Hematopoietic multipotent progenitor cell (in vitro differentiated cells): ENCODE results near the gene MED4. TPM values are rescaled to one million over a fixed set of nuclear protein-coding genes. Genes with fewer than 3 reads are reported as not detected.

Experiments
- DNase-seq, 3 donors: peaks; one replicate each; pipeline ENCODE4 v3.0.0-alpha.2; 2011 to 2015; ENCODE audit warnings: low read depth in 2 of 3, low spot score in 2 of 3
- total RNA-seq: library from RNA; depleted of rRNA; stranded (reverse); fragments of >200 nt; gene quantifications from one replicate; pipeline ENCODE4 v1.2.3, GENCODE V29; 2012

Gene MED4, protein sequence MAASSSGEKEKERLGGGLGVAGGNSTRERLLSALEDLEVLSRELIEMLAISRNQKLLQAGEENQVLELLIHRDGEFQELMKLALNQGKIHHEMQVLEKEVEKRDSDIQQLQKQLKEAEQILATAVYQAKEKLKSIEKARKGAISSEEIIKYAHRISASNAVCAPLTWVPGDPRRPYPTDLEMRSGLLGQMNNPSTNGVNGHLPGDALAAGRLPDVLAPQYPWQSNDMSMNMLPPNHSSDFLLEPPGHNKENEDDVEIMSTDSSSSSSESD
- 20.5 TPM for total RNA-seq

DNA sequence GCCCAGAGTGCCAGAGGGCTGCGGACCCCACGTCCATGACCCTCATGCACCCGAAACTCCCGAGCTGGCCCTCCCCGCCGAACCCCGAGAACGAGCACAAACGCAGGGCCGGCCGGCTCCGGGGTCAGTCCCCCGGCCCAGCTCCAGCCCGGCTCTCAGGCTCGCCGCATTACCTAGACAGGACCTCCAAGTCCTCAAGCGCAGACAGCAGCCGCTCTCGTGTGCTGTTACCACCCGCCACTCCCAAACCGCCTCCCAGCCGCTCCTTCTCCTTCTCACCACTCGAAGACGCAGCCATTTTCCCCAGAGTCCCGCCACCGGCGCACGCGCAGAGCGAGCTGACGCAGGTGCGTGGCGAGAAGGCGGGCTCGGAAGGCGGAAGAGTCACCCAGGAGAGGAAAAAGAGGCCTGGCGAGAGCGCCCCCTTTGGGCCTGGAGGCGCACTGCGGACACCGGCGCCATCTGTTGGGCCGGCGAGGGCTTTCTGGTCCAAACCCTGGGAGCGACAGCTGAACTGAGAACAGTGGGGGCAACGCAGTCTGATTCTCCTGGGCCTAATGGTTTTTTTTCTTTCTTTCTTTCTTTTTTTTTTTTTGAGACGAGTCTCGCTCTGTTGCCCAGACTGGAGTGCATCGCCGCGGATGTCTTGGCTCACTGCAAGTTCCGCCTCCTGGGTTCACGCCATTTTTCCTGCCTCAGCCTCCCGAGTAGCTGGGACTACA, at the start of gene MED4:
TSS of gene MED4 (minus strand) at position 324 of the 722 bp plus-strand sequence. CDS start at position 298, 26 bp downstream.
- peak; percentile 96 to 98 (median 96) for DNase-seq

DNA sequence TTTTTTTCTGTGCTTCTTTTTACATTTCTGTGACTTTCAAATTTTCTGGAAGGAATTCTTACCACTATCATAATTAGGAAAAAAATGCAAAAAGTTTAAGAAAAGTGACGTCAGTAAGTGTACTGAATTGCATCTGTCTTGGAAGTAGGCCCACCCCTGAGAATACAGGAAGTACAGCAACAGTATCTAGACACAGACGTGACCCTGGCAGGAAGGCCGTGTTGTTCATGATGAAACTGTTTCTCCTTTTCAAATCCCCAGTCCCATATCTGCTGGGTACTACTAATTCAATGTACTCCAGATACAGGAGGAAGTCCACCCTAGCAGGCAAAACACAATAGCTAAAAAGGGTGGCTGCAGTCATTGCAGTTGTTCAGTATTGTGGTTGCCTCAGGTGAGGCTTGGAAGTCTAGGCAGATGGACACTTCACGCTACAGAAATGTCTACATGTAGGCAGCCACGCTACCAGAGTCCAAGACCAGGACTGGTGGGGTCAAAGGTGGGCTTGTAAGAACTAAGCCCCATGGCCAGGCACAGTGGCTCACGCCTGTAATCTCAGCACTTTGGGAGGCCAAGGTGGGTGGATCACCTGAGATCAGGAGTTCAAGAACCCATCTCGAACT, 49.6 kb upstream of the MED4 start:
- peak in 2 of 3 donors; percentile 63 to 76 for DNase-seq

DNA sequence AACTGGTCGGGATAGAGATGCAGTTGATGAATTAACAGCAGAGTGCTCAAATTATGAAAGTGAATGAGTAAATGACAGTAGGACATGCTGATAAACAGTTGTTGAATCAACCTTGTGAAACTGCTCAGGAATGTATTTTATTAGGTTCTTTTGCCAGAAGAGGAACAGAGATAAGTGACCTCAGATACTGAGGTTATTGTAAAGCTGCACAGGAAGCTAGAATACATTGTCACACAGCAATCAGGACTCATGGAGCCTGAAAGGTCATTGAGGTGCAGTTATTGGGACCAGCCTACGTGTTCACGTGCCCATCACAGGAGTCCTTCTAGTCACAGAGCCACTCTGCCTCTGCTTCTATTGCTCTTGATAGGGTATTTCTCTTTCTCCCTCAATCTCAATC, 47.5 kb upstream of the MED4 start:
- DNase-seq, result no peak

DNA sequence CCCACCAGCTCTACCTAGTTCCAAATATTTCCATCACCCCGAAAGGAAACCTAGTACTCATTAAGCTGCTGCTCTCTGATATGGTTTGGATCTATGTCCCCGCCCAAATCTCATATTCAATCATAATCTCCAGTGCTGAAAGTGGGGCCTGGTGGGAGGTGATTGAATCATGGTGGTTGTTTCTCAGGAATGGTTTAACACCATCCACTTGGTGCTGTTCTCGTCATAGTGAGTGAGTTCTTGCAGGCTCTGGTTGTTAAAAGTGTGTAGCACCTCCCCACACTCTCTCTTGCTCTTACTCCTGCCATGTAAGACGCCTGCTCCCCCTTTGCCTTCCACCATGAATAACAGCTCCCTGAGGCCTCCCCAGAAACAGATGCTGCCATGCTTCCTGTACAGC, 43.4 kb upstream of the MED4 start:
- DNase-seq, result no peak

DNA sequence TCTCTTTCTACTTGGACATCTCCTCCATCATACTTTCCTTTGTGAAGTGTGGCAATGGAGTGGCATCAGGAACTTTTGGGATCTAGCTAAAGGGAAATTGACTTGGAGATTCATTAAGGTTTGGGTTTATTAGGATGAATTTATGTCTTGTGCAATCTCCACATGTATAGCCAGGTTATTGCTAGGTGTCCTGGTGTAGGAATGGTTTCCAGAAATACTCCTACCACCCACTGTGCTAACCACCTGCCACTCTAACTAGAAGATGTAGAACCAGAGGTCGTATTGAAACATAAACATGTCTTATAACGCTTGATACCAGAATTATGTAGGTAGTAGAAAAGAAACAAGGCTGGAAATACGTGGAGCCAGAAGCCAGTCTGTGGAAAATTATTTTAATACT, 38.1 kb upstream of the MED4 start:
- no peak for DNase-seq

DNA sequence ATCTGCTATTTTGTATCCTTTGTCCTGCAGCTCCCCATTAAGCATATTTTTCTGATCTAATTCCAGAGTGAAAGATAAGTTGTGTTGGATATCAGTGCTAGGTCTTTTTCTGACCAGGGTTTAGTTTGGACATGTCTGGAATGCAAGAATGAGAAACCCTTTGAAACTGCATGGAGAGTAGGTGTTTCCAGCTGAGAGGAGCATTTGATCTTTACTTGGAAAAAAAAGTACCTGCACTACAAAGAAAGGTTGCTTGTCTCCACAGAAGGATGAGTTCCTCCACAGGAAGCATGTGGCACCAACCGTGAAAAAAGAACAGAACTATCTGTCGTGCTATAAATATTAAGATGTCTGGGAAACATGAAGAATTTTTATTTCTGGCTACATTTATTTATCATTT, 36.6 kb upstream of the MED4 start:
- no peak for DNase-seq

DNA sequence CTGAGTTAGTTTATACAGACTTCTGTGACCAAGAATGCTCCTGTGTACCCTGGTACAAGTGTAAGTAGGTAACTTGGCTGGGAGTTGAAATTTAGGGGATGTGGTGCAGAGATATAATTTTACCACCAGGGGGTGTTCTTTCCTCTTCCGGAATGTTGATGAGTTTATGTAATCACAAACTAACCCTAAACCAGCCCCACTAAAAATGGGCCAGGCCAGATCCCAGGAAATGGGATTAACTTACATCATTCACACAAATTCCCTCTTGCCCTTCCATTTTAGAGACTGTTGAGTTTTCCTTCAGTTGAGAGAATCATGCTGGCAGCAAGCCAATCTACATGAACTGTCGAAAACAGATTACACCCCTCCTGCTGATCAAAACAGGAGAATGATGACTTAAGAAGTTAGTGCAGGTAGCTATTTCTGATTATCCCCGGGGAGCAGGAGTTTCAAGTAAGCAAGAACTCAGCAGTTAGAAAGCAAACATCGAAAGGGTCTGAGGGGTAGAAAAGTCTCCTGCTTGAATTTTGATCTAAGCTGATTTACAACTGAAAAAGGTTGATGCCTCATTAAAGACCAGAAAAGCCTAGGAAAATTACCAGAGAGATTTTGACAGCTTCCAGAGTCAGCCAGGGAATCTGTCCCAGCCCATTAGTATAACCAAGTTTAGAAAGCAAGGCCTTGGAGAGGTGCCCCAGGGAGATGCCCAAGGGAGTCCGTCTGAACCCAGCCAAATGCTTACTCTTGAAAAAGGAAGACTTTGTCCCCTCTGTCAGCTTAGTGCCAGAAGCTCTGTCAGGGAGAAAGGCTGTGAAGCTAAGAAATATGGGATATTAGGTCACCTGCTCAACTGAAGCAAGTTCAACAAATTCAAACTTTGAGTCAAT, 32.3 kb upstream of the MED4 start:
- peak; percentile 54 to 87 (median 71) for DNase-seq

DNA sequence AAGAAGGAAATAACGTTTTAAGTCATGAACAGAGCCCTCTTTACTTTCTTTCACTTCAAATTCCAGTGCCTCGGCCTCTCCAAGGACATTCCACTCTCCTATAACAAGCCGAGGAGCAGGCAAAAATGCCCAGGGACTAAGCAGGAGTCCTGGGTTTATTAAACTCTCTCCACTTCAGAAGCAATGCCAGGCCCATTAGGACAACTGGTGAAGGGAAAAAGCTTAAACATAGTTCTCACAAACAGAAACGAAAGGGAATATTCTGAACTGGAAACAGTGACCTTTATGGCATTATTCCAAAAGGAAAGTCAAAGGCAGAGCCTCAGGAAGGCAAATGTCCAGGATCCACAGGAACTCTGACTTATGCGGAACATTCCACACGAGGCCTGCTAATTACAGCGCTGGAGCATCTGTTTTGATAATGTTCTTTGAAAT, 30.9 kb upstream of the MED4 start:
- no peak for DNase-seq

DNA sequence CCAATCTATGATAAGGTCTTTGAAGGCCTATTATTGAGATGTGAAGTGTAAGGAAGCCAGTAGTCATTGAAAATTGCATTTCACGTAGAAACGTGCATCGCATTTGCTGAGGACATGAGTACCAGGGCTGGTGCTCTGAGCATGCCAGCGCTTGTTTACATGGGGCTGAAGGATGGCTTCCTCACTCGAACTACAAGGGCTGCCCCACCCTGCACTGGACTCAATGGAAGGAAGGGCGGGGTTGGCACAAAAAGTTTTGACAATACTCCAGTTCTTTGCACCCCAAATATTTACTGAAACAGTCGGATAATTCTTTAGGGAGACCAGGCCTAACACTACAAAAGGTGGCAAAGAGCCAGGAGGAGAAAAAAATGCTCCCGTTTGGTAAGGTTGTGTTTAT, 28.9 kb upstream of the MED4 start:
- no peak for DNase-seq

DNA sequence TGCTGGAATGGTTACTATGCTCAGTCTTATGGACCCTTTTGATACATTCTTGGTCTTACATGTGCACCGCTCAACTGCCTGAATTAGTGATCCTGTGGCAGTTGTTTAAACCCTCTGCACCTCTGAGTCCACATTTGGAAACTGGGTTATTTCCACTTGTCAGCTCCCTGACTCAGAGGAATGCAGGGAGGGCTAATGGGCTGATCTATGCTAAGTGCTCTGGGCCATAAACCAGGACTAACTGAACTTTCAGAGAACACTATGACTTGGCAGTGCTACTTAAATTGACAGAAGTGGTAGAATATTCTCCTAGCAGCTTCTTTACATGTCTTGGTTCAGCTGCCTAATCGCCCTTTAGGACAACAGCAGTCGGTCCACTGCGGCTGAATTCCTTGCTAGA, 26.8 kb upstream of the MED4 start:
- no peak for DNase-seq

DNA sequence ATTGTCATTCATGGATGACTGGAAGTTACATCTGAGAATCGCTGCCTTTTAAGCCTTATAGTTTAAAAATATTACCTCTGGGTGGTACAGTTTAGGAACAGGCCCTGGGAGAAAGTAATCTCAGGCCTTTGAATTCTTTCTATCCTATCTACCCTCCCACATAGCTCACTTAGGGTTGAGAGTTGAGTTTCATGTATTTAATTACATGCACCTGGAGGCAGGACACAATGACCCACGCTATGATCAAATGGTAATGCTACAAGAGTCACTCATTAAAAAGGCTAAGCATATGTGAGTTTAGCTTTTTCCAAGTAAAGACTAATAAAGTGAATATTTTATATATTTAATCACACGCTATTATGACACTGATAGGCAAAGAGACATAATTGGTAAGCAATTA, 25.3 kb upstream of the MED4 start:
- no peak for DNase-seq

DNA sequence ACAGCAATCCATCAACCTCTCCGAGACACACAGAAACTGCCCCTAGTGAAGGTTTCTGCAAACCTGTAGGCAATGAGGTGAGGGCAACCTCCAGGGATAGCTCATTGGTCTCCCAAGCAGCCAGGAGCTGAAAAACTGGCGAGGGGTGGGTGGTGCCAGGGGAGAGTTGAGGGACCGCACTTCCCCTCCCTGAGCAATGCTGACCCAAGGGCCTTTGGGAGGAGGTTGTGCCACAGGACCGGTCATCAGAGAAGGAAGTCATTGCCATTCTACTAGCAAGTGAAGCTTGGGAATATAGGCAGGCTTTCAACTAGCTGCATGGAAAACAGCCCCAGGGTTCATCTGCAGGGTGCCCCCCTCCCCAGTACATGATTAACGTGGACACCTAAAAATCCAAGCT, 23.1 kb upstream of the MED4 start:
- no peak for DNase-seq

DNA sequence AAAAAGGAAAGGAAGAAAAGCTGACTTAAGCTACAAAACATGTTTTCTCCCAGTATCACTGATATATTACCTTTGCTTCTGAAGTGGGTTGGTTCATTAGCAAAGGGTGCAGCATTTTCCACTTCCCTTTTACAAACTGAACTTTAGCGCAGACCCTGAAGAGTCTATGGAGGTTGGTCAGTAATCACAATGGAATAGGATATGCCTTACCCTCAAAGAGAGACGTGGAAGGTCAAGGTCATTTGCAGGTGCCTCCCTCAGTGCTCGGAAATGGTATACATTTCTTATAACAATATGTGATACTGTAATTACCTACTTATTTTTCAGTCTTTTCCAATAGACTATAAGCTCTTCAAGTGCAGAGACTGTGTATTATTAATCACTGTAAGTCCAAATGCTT, 21.9 kb upstream of the MED4 start:
- no peak for DNase-seq

DNA sequence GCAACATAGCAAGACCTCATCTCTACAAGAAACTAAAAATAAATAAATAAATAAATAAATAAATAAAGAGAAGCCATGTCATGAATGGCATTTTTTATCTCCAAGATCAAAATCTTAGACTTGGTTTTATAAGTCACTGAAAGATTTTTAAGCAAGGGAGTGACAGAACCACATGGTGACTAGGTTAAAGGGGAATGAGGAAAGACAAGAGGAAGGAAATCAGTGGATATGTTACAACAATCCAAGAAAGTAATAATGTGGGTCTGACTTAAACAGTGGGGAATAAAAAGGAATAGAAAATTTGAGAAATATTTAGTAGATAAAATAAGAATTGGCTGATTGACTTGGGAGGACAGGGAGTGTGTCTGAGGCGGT, 18.8 kb upstream of the MED4 start:
- DNase-seq, result no peak

DNA sequence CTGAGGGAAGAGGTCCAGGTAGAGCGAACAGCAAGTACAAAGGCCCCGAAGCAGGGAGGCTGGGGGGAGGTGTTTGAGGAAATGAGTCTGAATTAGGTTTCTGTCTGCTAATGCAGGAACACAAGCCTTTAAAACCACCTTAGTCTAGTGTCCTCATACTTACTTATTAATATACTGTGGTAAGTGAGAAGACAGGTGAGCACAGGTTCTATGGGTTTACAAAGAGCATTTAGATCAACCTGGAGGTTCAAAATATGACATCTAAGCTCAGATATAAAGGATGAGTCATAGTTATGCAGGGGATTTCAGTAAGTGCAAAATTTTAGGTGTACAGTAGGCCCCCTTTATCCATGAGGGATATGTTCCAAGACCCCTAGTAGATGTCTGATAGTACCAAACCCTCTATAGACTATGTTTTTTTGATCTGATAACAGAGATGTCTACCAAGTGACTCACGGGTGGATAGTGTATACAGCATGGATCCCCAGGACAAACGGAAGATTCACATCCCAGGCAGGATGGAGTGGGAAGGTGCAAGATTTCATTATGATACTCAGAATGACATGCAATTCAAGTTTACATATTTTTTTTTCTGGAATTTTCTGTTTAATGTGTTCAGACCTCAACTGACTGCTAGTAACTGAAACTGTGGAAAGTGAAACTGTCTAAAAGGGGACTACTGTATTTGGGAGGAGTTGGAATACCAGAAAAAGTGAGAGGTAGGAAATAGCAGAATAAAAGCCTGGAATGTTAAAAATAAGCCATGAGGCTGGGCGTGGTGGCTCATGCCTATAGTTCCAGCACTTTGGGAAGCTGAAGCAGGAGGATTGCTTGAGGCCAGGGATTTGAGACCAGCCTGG, 18.2 kb upstream of the MED4 start:
- no peak for DNase-seq

DNA sequence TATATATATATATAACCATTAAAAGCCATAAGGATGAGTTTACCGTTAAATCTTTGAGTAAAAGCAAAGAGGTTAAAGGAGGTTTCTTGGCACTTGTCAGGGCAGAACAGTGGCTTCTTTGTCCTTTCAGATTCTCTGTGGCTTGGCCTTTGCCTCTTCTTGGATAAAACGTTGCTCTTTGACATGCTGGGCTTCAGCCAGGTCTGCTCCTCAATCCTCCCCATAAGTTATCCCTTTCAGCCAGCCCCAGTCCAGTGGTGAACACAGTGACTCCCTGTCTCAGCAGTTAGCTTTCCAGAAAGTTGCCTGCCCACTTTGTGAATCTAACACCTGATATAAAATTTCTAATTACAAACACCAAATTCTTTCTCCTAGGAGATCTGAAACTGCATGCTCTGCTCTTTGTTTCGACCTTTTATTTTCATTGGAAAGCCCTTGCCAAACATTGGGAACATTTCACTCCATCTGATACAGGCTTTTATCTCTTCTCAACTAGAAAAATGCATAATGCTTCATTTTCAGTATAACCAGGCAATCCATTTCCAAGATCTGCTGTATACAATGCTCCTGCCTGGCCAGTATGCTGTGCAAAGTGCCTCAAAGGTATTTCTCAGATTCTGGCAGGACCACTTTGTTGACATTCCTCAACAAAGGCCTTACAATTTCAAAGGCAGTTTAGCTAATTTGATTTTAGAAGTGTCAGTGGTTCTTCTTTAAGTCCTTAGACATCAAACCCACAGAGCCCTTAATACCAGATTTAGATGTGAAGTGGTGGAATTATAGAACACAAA, 16.2 kb upstream of the MED4 start:
- no peak for DNase-seq

DNA sequence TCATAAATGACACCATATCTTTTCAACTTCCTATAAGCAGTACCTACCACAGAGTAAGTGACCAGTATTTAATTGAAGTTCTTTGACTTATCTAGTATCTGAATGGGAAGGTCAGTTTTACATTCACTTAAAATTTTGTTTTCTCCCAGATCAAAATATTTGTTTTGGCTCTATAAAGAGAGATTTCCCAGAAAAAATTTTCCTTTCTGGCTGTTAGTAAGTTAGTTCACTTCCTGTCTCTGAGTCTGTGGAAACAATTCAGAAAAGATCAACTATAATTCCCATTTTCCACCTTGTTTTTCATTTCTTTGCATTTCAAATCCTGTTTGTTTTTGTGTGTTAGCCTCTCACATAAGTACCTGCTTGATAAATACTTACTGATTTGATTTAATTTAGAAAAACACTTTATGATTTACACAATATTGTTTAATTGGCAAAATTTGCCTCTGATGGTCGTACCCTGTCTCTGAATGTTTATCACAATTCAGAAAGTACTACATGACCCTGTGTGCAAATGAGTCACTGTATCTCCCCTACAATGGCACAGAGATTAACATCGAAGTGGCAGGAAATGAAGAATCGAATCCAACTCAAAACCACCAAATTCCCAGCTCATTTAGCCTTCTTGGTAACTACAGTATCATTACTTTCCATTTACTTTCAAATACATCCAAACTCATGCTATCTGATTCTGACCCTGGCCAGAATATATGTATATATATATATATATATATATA, 15.4 kb upstream of the MED4 start:
- DNase-seq, result no peak

DNA sequence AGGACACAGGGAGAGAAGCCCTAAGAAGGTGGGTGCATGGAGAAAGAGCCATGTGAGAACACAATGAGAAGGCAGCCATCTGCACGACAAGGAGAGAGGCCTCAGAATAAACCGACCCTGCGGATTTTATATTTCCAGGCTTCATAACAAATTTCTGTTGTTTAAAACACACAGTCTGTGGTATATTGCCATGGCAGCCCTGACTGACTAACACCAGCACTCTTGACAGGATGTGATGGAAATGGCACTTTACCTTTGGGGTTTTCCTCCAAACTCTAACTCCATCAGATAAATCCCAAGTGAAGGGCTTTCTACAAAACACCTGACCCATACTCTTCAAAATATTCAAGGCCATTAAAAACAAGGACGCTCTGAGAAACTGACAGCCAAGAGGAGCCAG, 13.2 kb upstream of the MED4 start:
- DNase-seq, result no peak

DNA sequence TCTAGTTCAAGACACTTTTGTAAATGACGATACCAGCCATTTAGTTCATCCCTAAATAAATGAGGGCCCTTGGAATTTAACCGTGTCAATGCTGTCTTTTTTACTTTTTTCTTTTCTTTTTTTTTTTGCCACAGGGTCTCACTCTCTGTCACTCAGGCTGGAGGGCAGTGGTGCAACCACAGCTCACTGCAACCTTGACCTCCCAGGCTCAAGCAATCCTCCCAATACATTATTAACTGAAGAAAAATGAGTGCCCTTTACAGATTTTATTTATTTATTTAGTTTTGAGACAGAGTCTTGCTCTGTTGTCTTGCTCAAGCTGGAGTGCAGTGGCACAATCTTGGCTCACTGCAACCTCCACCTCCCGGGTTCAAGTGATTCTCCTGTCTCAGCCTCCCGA, 2.9 kb upstream of the MED4 start:
- DNase-seq, result no peak
